GM19240 (cell line): ENCODE data around the gene SEMA3D.
"Not testable (repeated sequence)": the region's sequence is repeated elsewhere in the genome, so short reads cannot be mapped to it uniquely, and the experiment has no call there.

Experiments used
- DNase-seq: peaks from one replicate; pipeline ENCODE4 v3.0.0; 2011; ENCODE audit warnings: low spot score; ENCODE audit not compliant: insufficient read length

Gene SEMA3D

DNA sequence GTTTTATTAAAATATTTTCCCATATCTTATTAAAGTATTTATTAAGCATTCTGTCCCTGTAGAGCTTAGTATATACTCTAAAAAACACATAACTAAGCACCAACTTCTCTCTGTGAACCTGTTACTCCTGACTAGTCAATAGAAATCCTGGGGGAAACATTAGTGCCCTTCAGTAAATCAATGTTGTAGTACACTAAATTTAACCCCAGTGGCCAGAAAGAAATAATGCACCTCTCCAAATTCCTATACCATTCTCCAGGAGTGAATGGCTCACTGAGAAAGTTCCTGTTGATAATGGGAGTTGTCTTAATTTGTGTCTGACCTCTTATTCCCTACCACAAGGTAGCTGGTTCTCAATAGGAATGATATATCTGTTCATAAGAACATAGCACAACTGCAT, 188.2 kb downstream of the SEMA3D start:
- no peak for DNase-seq

DNA sequence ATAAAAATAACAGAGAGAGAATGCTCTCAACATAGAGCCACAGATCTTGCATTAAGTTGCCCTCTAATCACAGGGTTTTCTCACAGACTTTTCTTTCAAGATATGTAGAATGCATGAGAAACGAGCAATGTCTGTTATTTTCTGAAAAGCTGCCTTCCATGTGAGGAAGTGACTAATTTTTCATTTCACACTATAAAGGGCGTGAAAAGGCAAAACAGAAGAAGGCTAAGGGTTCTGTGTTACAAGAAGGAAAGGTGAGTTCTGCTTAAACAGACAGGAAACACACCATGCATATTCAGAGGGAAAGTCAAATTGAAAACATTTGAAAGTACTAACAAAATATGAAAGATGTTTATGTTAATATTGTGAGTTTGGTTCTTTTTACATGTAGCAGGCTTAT, 189.2 kb downstream of the SEMA3D start:
- no peak for DNase-seq

DNA sequence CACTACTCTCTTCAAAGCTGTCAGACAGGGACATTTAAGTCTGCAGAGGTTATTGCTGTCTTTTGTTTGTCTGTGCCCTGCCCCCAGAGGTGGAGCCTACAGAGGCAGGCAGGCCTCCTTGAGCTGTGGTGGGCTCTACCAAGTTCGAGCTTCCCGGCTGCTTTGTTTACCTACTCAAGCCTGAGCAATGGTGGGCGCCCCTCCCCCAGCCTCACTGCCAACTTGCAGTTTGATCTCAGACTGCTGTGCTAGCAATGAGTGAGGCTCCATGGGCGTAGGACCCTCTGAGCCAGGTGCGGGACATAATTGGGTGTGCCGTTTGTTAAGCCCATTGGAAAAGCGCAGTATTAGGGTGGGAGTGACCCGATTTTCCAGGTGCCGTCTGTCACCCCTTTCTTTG, 193.9 kb downstream of the SEMA3D start:
- not testable (repeated sequence) for DNase-seq

DNA sequence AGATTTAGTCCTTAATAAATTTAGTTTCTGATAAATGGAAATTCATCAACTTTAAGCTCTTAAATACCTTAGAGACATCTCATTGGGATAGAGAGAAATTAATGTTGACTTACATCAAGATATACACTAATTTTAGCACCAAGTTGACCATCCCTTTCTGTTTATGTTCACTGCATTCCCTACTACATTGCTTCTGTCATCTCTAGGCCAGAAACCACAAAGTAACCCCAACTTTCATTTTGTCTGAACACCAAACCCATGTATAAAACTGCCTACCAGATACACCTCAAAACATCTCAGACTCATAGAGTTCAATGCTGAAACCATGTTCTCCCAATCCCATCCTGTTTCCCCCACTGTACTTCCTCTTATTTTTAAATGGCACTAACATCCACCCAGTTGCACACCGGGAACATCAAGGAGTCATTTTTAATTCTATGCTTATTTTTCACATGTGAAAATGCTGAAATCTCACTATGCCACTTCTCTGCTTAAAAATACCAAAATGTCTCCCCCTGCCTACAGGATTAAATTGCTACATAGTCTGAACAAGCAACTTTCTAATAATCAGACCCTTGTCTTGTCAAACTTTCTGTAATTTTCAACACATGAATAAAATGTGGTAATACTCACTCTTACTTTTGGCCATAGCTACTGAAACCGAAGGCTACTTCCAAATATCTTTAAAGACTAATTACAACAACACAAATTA, 201.6 kb downstream of the SEMA3D start:
- DNase-seq, result no peak

DNA sequence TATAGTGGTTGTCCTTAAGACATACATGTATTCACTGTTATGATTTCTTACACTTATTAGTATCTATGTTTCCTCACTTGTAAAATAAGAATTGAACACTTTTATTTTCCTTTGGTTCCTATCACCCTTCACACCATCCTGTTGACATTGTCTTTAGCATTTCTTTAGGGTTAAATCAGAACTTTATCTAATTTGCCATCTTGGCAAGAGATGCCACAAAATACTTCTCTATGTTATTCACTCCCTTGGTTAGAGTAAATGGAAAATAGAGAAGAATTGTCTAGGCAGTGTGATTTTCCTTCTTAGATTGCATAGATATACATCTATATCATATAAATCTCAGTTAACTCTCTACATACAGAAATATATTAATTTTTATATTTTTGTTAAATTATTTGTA, 204.7 kb downstream of the SEMA3D start:
- DNase-seq, result no peak

DNA sequence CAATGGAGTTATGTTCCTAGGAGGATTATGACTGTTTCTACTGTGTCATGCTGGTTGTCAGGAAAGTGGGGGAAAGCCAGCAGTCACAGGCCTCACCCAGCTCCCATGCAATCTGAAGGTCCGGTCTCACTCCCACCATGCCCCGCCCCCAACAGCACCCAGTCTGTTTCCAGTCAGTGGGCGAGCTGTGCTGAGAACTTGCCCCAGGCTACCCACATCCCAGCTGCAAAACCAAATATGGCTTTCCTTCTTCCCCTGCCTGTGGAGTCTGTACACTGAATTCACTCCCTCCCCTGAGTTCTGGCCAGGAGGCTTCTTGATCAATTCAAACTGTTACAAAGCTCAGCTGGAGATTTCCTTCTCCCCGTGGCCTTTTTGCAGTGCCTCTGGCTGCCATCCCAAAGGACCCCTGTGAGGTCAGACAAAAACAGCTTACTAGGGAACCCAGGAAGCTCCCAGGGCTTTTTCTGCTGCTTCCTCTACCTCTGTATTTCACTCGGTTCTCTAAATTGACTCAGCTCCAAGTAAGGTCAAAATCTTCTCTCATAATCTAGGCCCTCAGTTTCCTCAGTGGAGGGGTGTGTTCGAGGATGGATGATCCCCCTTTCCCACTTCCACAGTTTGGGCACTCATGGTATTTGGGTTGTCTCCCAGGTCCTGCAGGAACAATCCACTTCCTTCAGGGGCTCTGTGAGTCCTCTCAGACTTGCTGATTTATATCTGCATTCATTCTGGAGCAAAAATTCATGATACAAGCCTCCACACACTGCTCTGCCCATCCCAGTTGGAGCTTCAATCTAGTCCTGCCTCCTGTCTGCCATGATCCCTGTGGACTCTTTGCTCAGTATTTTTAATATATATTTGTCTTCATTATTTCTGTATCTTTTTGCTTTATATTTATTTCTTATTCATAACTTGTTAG, 205.5 kb downstream of the SEMA3D start:
- no peak for DNase-seq

DNA sequence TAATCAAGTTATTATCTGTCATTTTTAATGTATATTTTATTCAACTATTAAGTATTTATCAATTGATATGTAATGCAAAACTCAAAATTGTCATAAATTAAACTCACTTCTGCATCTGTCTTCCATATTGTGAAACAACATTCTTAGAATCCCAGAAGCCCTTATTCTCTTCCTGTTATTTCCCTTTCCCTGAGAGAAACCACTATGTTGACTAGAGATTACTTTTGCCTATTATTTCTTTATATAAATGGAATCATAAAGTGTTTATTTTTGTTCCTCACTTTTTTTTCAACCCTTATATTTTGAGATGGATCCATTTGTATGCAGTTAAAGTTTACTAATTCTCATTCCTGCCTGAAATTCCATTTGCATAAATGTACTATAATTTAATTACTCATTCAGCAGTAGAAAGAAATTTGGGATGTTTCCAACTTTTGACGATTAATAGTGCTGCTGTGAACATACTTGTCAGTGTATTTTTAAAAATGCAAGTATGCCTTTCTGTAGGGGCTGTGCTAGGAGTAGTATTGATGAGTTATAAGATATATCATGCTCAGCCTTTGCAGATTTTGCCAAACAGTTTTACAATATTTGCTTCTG, 211.2 kb downstream of the SEMA3D start:
- no peak for DNase-seq

DNA sequence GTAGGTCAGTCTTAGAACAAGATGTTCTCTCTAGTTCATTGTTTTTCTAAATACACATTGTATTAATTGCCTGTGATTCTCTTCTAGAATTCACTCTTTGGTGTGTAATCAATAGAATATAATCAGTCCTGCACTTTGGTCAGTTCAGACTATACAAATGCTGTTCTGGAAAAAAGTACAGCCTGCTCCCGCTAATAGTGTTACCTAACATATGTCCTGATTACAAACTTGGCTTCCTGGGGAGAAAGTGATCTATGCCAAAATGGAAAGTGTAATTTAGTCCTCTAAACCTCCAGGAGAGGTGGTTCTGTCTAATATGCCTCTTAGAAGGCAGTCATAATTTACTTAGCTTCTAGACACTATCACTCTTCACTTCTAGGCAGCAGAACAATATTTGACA, 215.5 kb downstream of the SEMA3D start:
- no peak for DNase-seq

DNA sequence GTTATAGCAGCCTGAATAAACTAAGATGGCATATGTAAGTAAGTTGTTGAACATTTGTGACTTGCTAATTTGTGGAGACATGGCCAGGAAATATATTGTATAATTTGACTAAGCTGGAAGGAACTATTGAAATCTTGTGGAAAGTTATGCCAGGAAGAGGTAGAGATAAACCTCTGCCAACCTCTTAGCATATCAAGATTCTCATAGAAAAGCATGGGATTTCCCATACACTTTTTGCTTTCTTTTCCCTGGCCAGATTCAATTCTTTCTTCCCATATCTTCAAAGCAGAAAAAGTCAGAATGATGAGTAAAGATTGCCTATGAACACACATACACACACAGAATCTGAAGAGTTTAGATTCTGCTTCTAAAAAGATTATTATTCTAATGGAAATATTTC, 216.2 kb downstream of the SEMA3D start:
- no peak for DNase-seq

DNA sequence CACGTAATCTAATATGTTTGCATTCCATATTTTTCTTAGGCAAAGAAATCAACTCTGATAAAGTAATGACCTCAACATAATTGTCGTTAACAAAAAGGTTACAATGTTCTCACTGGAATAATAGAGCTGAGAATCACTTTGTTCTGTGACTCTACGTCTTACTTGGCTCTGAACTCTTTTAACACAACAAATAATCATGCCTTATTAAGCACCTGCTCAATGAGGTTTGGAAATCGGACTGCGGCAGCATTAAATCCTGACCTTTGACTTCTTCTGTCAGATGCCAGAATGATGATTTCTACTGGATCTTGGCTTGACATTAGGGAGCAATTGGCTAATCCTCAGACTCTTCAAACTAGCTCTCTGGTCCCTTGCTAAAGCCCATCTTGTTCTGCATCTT, 233.6 kb downstream of the SEMA3D start:
- DNase-seq, result no peak

DNA sequence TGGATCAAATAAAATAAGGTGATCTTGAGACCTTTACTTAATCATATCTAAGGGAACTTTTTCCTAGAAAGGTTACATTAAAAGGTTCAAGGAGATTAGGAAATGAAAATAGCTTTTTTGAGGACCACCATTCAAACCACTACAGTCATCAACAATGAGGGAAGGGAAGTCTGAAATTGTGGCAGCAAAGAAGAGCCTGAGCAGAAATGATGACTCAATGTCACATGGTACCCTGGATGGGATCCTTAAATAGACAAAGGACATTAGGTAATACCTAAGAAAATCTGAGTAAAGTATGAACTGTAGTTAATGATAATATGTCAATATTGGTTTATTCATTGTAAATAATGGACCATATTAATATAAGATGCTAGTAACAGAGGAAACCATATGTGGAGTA, 236.0 kb downstream of the SEMA3D start:
- no peak for DNase-seq

DNA sequence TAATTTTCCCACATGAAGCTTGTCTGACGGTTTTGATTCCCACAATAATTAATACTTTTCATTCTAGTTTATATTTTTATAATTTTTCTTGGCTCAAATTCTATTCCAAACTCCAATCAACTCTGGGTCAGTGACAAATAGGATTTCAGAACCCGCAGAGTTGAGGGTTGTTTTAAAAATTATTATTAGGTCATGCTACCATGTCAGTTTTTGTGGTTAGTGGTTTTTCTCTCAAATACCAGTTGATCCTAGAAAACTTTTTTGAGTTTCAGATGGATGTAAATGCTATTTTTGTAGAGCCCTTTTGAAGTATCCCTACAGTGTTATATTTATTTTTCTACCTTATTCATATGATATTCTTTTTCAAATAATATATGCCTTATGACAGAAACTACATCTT, 237.4 kb downstream of the SEMA3D start:
- DNase-seq, result no peak

DNA sequence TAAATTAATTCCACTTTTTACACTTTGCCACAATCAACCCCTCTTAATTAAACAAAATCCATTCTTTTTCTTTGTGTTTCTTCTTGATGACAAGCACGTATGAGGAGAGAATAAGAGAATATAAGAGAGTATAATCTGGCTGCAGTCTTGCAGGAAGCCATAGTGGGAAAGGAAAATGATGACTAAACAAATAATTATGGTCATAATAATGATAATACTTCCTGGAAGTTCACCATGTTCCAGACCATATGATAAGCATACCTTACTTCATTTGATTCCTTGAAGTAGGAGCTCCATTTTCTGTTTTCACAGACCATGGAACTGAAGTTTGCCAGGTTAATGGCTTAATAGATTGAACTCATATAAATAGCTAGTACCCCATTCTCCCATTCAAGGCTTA, 237.8 kb downstream of the SEMA3D start:
- DNase-seq, result no peak

DNA sequence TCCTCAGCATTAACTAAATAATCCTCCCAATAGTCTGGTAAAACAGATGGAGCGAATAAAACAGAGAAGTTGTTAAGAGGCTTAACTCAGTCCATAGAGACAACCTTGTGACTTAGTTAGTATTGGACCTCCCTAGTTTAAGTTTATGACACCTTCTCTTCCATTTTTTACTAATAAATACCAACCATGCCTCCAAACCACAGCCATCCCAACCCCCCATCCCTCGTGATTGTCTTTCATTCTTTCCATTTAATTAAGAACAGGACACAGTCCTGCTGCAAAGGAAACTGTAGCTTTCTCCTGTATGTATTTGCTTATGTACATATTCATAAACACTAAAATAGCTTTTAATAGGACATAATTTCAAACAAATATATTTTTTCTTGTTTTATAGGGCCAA, 238.2 kb downstream of the SEMA3D start:
- DNase-seq, result no peak

DNA sequence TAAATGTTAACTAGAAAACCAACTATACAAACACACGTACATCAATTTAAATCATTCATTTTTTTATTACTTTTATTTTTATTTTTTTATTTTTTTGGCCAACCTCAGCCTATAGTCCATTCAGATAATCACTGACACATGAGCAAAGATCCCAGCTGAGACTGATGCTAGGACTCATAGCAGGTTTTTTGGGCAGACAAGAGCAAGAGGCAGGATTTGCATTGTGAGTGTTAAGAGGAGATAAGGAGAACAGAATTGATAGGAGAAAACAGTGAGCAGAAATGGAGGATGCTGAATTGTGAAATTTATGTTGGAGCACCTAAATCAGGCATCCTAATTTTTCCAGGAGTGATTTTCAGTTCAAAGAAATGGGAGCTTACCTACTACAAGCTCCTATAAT, 240.3 kb downstream of the SEMA3D start:
- no peak for DNase-seq
